Endothelial cell of umbilical vein (primary cell): ENCODE measurements around the gene KCNMA1. TPM values are rescaled to one million over a fixed set of nuclear protein-coding genes. Genes with fewer than 3 reads are reported as not detected.

Experiments
- BruUV-seq: library from RNA; stranded (reverse); fragments of 400-500 nt; replicated peaks from 2 replicates; lab custom pipeline; 2021; lab: Mats Ljungman, UMichigan
- CTCF ChIA-PET: fragments of 300-600, 350-600 bp; sonication (Branson Sonifier 250); formaldehyde crosslinking; loops from one replicate; lab custom pipeline; 2021; ENCODE audit warnings: antibody characterized with exemption, inconsistent platforms; lab: Charles Lee
- POLR2A ChIA-PET: fragments of 300-600, 350-600 bp; sonication (Branson Sonifier 250); formaldehyde crosslinking; loops from one replicate; lab custom pipeline; 2021; ENCODE audit warnings: antibody characterized with exemption, inconsistent platforms; lab: Charles Lee
- DNase-seq: peaks from one replicate; pipeline ENCODE4 v3.0.0-alpha.2; 2011; ENCODE audit warnings: low read depth, low spot score
- FAIRE-seq: peaks from 2 replicates; lab custom pipeline; 2011; peaks lifted over from hg19 to GRCh38; lab: Jason Lieb, UNC
- H2AFZ ChIP-seq: 2 replicates; pipeline ENCODE4 v1.6.0; 2012; ENCODE audit warnings: low read depth, low read length, control low read depth, inconsistent platforms
- H3K27ac ChIP-seq: 2 replicates; pipeline ENCODE4 v1.5.1; 2011; ENCODE audit warnings: low read depth, mild to moderate bottlenecking, control low read depth, low read length, moderate library complexity; ENCODE audit not compliant: insufficient read depth
- H3K27me3 ChIP-seq, 2 experiments: 2 replicates each; pipeline versions ENCODE4 v1.6.0 to v1.6.1; 2011; ENCODE audit warnings: low read length in 2 of 2, mixed read lengths in 1 of 2; ENCODE audit not compliant: control insufficient read depth in 2 of 2, insufficient read depth in 2 of 2
- H3K36me3 ChIP-seq, 2 experiments: 2 replicates in 1 of 2; 3 replicates in 1 of 2; pipeline ENCODE4 v1.5.1; 2011; ENCODE audit warnings: low read length in 2 of 2, mild to moderate bottlenecking in 1 of 2, moderate library complexity in 1 of 2; ENCODE audit not compliant: control insufficient read depth in 2 of 2, insufficient read depth in 2 of 2; ENCODE audit errors: extremely low read depth in 1 of 2
- H3K4me1 ChIP-seq: 3 replicates; pipeline ENCODE4 v1.5.1; 2011; ENCODE audit warnings: mild to moderate bottlenecking, low read length; ENCODE audit not compliant: control insufficient read depth, insufficient read depth; ENCODE audit errors: extremely low read depth
- H3K4me2 ChIP-seq: 2 replicates; pipeline ENCODE4 v1.6.1; 2011; ENCODE audit warnings: low read length, control low read depth, mixed read lengths; ENCODE audit not compliant: insufficient read depth
- H3K4me3 ChIP-seq, 3 experiments: fragments of 200-600 bp in 1 of 3; sonication (generic), shearing (Covaris generic) in 1 of 3; replicated peaks in 1 of 3; 2 replicates each; pipeline ENCODE4 v1.5.1; 2011 to 2016; ENCODE audit warnings: control low read depth in 3 of 3, low read length in 3 of 3, mild to moderate bottlenecking in 2 of 3, inconsistent platforms in 1 of 3, low read depth in 1 of 3, moderate library complexity in 1 of 3; ENCODE audit not compliant: insufficient read depth in 1 of 3
- H3K79me2 ChIP-seq: 2 replicates; pipeline ENCODE4 v1.6.0; 2012; ENCODE audit warnings: low read length, inconsistent platforms; ENCODE audit not compliant: control insufficient read depth, insufficient read depth
- H3K9ac ChIP-seq: replicated peaks from 2 replicates; pipeline ENCODE3; 2011; ENCODE audit warnings: low read length, control low read depth; ENCODE audit not compliant: insufficient read depth; ENCODE audit errors: extremely low read depth
- H3K9me1 ChIP-seq: replicated peaks from 3 replicates; pipeline ENCODE4 v1.6.0; 2011; ENCODE audit warnings: mild to moderate bottlenecking, low read length; ENCODE audit not compliant: control insufficient read depth, insufficient read depth; ENCODE audit errors: extremely low read depth
- H3K9me3 ChIP-seq: replicated peaks from 2 replicates; pipeline ENCODE4 v1.5.1; 2012; ENCODE audit warnings: low read length, inconsistent platforms; ENCODE audit not compliant: control insufficient read depth, insufficient read depth
- H4K20me1 ChIP-seq: replicated peaks from 2 replicates; pipeline ENCODE3; 2011; ENCODE audit warnings: mild to moderate bottlenecking, low read length; ENCODE audit not compliant: control insufficient read depth, insufficient read depth; ENCODE audit errors: extremely low read depth
- CTCF ChIP-seq, 2 donors: IDR thresholded peaks; 1 replicate in 1 of 2; 2 replicates in 1 of 2; pipeline ENCODE4 v1.5.1; 2011; ENCODE audit warnings: low read length in 2 of 2, mild to moderate bottlenecking in 2 of 2, moderate library complexity in 2 of 2, control low read depth in 1 of 2, inconsistent platforms in 1 of 2, low read depth in 1 of 2; ENCODE audit not compliant: insufficient read depth in 1 of 2; ENCODE audit errors: extremely low read depth in 1 of 2
- EZH2 ChIP-seq: IDR thresholded peaks from 2 replicates; pipeline ENCODE4 v1.6.1; 2012; ENCODE audit warnings: borderline replicate concordance, low read depth, mild to moderate bottlenecking, moderate library complexity, low read length, inconsistent platforms; ENCODE audit not compliant: severe bottlenecking
- FOS ChIP-seq: IDR thresholded peaks from 2 replicates; pipeline ENCODE4 v1.6.1; 2011; ENCODE audit warnings: mild to moderate bottlenecking, low read length, moderate library complexity, borderline replicate concordance; ENCODE audit not compliant: insufficient read depth
- GATA2 ChIP-seq: IDR thresholded peaks from 2 replicates; pipeline ENCODE4 v1.7.0; 2011; ENCODE audit warnings: low read depth, mild to moderate bottlenecking, moderate library complexity, mixed read lengths, low read length; ENCODE audit not compliant: insufficient read length, insufficient read depth
- JUN ChIP-seq: IDR thresholded peaks from 2 replicates; pipeline ENCODE4 v1.6.1; 2011; ENCODE audit warnings: borderline replicate concordance, low read depth; ENCODE audit not compliant: insufficient read length, insufficient read depth
- MAX ChIP-seq: IDR thresholded peaks from 2 replicates; pipeline ENCODE4 v1.6.1; 2011; ENCODE audit not compliant: insufficient read depth, insufficient read length
- MYC ChIP-seq: IDR thresholded peaks from one replicate; pipeline ENCODE4 v1.6.1; 2011; ENCODE audit warnings: mild to moderate bottlenecking, low read depth, low read length
- POLR2A ChIP-seq: IDR thresholded peaks from 2 replicates; pipeline ENCODE4 v1.6.1; 2012; ENCODE audit warnings: low read depth, mild to moderate bottlenecking, control low read depth, low read length
- POLR2AphosphoS5 ChIP-seq: IDR thresholded peaks from 2 replicates; pipeline ENCODE4 v1.6.1; 2012; ENCODE audit warnings: low read depth, mild to moderate bottlenecking, control low read depth, low read length, moderate library complexity; ENCODE audit not compliant: insufficient read depth
- dilution Hi-C: fragments of 300-500 bp; cut with MboI; formaldehyde crosslinking; loops from one replicate; pipeline ENCODE4 v1.15.0; 2019; ENCODE audit warnings: low sequenced_read_pairs; ENCODE audit not compliant: extremely low pct_ligation_motif_present
- intact Hi-C: fragments of 100-400 bp; cut with micrococcal nuclease; formaldehyde crosslinking; loops from one replicate; pipeline ENCODE4 v1.10.0; 2022
- polyA plus RNA-seq, 4 experiments: library from polyadenylated mRNA; depleted of rRNA in 3 of 4; stranded (reverse) in 3 of 4; unstranded in 1 of 4; fragments of >200 nt; gene quantifications; 2 replicates each; pipeline versions ENCODE4 v1.2.1 to v1.2.3, GENCODE V29; 2011 to 2012; ENCODE audit warnings: missing spikeins in 1 of 4
- total RNA-seq: library from RNA; stranded (reverse); gene quantifications from 2 replicates; pipeline ENCODE4 v1.2.3, GENCODE V29; 2021

The KCNMA1 gene
- total and polyA plus RNA-seq, 2 donors (not counting 3 experiments of a cell fraction or from before 2014, with no cell fraction given) = 0.10 to 0.82 TPM

GRCh38 chr10:77104459-77104980 lies 533.1 kb downstream of the KCNMA1 start:
- POLR2A ChIA-PET = no interaction called here
- H3K27ac ChIP-seq = no peak overlapping the region
- no peak overlapping the region for H2AFZ ChIP-seq
- intact Hi-C loops = no loop called here
- DNase-seq = peak; percentile 5
- no peaks in the 10 kb centered on the region for H4K20me1 ChIP-seq
- no TSS peak for BruUV-seq
- no peak overlapping the region for H3K4me2 ChIP-seq
- CTCF ChIA-PET = no interaction called here
- no peaks in the 10 kb centered on the region for H3K4me1 ChIP-seq
- no peaks in the 10 kb centered on the region for H3K9me1 ChIP-seq
- no peaks in the 10 kb centered on the region for H3K9me3 ChIP-seq
- TF ChIP-seq POLR2AphosphoS5 (no peak), MAX (no peak), CTCF (IDR thresholded peaks at IDR 0.05; ENCODE audit: extremely low read depth in 1 of 2, insufficient read depth in 1 of 2, low read depth in 1 of 2, low read length in 2 of 2) (no peak), MYC (no peak), EZH2 (no peak), JUN (no peak), GATA2 (no peak), FOS (no peak), POLR2A (no peak)
- no peak overlapping the region for H3K9ac ChIP-seq
- H3K36me3 ChIP-seq = no peaks in the 10 kb centered on the region
- H3K27me3 ChIP-seq = no peaks in the 10 kb centered on the region
- dilution Hi-C loops = no loop called here
- no peak overlapping the region for H3K4me3 ChIP-seq
- FAIRE-seq = no peak
- H3K79me2 ChIP-seq = no peaks in the 10 kb centered on the region
